SH-SY5Y (cell line): Measurements from ENCODE around the gene NMNAT2.

Experiments
- GATA2 ChIP-seq: IDR thresholded peaks from 2 replicates; pipeline ENCODE4 v1.6.1; 2011; ENCODE audit warnings: mild to moderate bottlenecking, low read depth, low read length
- GATA3 ChIP-seq: IDR thresholded peaks from 2 replicates; pipeline ENCODE4 v1.6.1; 2011; ENCODE audit warnings: low read depth, mild to moderate bottlenecking, low read length, moderate library complexity

GRCh38 chr1:183466781-183467180 is 48.6 kb upstream of the NMNAT2 start:
- TF ChIP-seq GATA3 (no peak), GATA2 (no peak)
